Activated T-cell treated with anti-CD3 and anti-CD28 coated beads for 48 hours (primary cell): ENCODE data around the gene AVL9.
"Not testable (repeated sequence)": the region's sequence is repeated elsewhere in the genome, so short reads cannot be mapped to it uniquely, and the experiment has no call there.

ENCODE experiments used
- DNase-seq: peaks from one replicate; pipeline ENCODE4 v3.0.0-alpha.2; 2020; ENCODE audit warnings: low read depth

The AVL9 gene

DNA sequence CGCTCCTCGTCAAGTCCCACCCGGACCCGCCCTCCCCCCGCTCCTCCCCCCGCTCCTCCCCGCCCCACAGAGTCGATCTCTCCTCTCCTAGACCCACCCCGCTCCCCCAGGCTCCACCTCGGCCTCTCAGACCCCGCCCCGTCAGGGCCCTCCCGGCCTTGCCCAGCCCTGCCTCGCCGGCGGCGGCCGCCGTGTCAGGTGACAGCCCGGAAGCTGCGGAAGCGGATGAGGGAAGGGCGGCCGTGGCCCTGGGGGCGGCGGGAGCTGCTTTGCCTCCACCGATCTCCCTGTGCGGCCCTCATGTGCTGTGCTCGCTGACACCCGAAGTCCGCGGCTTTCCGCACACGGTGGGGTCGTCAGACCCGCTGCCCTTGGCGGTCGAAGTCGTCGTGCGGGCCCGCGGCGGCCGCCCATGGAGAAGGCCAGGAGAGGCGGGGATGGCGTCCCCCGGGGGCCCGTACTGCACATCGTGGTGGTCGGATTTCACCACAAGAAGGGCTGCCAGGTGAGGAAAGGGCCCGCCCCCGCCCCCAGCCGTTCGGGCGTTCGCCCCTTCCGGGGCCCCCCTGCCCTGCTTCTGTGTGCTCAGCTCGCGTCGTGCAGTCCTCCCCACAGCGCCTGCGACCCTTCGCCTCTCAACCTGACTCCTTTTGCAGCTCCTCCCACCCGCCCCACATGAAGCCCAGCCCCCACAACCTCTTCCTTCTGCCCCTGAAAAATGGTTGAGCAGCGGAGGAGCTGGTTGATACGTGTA is at the start of gene AVL9:
TSS of gene AVL9 (plus strand) at position 192 of the 754 bp plus-strand sequence. CDS start at position 413, 221 bp downstream.
- peak; percentile 99 for DNase-seq

DNA sequence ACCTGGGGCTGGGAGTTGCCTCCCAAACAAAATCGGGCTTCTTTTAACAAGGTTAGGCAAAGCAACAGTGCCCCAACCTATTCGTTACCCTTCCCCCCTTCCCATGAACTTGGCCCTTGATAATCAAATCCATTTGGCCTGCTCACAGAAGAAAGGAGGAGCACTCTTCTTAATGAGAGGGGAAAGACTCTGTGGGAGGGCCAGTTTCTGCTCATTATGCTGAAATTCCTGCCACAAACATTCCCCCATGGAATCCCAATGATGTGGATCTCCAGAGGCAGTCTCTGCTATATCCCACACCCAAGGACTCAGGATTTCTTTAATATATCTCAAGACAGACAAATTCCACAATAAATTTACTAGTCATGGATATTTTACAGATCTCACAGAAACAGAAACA is 48.1 kb upstream of the AVL9 start:
- no peak for DNase-seq

DNA sequence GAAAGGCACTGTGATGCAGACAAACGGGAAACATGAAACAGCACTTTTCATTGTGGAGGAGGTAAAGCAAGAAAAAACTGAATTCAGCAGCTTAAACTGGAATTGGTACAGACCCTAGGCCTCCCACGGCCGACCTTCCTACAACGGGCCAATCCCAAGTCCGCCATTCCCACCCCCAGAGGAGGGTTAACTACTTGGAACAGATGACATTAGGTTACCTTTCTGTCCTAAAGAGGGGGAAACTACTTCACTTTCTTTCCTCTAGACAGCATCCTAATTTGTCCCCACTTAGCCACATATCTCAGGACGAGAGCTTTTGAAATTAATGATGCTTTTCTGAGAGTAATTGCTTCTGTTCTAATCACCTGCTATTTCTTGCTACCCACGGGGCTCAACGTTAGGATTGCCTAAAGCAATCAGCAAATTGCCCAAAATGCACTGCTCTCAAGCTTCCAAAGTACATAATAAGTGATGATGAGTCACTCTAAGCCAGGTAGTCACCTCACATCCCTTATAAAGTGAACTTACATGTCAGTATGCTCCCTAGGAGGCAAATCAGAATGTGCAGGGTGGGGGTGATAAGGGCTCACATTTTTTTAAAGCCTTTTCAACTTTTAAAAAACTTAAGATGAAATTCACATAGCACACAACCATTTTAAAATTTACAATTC is 41.8 kb upstream of the AVL9 start:
- DNase-seq, result no peak

- DNase-seq, result no peak
Observed at GRCh38 chr7:32458025-32458424, 37.3 kb upstream of the AVL9 start.

DNA sequence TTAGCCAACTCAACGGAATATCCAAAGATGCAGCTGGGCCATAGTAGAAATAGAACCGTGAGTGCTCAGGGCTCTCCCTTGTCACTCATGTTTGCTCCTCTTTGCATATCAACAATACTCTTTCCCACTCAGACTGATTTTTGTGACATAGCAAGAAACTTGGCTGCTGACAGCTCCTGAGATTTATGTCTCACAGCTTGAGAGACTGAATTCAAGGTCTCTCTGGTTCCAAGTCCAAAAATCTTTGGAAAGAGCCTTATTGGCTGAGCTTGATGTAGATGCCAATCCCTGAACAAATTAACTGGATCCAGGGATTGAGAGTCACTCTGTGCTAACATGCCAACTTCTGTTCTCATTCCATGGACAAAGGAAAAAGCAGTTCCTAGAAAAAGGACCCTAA is 35.5 kb upstream of the AVL9 start:
- no peak for DNase-seq

GRCh38 chr7:32461484-32461883 is 33.8 kb upstream of the AVL9 start:
- DNase-seq, result no peak

GRCh38 chr7:32462451-32462850 is 32.8 kb upstream of the AVL9 start:
- DNase-seq, result no peak

DNA sequence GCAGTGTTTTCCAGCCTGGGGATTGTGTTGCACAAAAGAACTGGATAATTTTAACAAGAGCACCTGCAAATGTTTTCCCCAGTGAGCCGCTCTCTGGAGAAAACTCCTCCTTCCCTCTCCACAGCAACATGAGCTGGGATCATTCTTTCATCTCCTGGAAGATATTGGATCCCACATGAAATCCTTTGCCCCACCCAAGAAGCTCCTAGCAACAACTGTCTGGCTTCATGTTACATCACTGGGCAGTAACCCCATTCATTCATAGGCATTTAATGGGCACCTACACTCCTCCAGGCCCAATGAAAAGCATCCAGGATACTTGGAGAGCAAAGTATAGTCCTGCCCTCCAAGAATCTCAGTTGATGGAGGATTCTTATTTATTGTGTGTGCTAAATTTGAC is 32.3 kb upstream of the AVL9 start:
- no peak for DNase-seq

DNA sequence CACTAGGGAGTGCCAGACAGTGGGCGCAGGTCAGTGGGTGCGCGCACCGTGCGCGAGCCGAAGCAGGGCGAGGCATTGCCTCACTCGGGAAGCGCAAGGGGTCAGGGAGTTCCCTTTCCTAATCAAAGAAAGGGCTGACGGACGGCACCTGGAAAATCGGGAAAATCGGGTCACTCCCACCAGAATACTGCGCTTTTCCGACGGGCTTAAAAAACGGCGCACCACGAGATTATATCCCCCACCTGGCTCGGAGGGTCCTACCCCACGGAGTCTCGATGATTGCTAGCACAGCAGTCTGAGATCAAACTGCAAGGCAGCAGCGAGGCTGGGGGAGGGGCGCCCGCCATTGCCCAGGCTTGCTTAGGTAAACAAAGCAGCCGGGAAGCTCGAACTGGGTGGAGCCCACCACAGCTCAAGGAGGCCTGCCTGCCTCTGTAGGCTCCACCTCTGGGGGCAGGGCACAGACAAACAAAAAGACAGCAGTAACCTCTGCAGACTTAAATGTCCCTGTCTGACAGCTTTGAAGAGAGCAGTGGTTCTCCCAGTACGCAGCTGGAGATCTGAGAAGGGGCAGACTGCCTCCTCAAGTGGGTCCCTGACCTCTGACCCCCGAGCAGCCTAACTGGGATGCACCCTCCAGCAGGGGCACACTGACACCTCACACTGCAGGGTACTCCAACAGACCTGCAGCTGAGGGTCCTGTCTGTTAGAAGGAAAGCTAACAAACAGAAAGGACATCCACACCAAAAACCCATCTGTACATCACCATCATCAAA is 30.5 kb upstream of the AVL9 start:
- not testable (repeated sequence) for DNase-seq

GRCh38 chr7:32470004-32470403 is 25.3 kb upstream of the AVL9 start:
- not testable (repeated sequence) for DNase-seq

DNA sequence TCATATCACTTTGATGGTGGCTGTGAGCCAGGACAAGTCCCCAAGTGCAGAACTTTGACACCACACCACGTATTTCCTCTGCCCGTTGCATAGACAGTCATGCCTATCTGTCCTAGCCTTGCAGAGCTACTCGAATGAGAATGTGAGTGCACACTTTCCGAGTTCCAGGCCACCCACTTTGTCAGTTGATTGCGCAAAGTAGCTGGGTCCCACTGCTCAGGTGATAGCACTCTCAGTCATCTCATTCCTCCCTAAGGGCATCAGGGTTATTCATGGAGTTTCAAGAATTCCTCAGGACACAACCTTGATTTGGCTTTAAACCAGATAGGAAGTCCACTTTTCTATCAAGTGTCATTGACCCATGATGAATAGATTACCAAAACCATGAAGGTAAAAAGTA is 24.4 kb upstream of the AVL9 start:
- DNase-seq, result no peak

DNA sequence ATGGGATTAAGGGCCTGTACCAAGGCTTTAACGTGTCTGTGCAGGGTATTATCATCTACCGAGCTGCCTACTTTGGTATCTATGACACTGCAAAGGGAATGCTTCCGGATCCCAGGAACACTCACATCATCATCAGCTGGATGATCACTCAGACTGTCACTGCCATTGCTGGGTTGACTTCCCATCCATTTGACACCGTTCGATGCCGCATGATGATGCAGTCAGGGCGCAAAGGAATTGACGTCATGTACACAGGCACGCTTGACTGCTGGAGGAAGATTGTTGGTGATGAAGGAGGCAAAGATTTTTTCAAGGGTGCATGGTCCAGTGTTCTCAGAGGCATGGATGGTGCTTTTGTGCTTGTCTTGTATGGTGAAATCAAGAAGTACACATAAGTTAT is 23.3 kb upstream of the AVL9 start:
- no peak for DNase-seq

DNA sequence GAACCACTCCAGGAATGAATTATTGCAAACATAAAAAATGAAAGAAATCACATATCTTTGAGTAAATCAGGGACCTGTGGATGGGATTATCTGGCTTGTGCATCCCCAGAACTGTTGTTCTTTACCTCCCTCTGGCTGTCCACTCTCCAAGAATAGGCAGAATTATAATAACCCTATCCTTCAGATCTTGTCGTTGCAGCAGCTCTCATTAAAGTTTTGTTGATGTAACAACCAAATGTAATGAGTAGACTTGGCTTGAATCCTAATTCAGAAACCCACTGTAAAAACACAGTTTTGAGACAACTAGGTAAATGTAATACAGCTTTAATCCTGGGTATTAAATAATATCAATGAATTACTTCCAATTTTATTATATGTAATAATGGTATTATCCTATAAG is 21.3 kb upstream of the AVL9 start:
- no peak for DNase-seq

DNA sequence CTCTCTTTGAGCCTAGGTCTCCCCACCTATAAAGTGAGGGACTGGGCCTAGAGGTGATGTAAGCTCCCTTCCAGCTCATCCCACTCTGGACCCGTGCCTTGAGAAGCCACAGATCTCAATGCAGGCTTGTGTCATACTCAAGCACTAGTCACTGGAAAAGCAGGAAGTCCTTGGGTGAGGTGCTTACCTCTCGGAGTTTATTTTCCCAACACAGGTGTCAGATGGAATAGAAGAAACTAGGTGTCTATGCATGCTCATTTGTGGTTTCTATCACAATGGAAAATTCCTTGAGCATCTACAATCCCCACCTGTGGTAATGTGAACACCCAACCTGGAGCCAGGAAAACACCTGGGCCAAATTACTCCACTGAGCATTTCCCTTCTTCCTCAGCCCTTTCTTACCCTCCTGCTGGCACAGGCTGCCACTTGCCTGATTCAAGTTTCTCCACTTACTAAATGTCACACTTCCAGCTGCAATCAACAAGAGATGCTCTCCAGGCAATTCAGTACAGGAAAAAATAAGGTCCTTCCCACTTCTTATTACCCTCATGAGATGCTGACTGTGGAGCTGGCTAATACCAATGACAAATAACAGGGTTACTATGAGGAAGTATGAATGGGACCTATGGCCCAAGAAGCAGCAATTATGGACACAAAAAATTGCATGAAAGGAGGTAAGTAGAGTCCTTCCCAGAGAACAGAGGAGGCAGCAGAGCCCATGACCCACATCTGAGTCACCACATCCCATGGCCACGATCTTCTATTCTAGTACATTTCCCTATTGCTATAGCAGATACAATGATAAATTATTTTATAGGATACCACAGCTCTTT is 18.3 kb upstream of the AVL9 start:
- no peak for DNase-seq

DNA sequence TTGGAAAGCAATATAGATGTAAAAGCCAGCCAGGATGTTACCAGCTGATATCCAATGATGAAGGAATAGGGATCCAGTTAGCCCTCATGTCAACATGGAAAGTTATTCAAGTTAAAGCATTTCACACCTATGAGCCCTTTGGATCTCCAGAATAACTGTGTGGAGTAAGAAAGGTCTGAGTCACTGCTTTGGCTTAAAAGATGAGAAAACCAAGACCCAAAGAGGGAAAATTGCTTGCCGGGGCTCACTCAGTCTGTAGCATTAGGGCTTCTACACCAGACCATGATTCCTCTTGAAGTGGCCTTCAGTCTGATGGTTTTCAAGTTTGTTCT is 17.7 kb upstream of the AVL9 start:
- no peak for DNase-seq

- DNase-seq, result no peak
Observed at GRCh38 chr7:32479574-32480200, 15.6 kb upstream of the AVL9 start.

- DNase-seq, result no peak
Observed at GRCh38 chr7:32481176-32481575, 14.1 kb upstream of the AVL9 start.

- DNase-seq, result no peak
Observed at GRCh38 chr7:32481921-32482320, 13.4 kb upstream of the AVL9 start.

GRCh38 chr7:32489788-32490126 is 5.5 kb upstream of the AVL9 start:
- no peak for DNase-seq

GRCh38 chr7:32490127-32490796 is 5.0 kb upstream of the AVL9 start, which contains the start of gene LSM5:
TSS of gene LSM5 (minus strand) at chr7:32490380. CDS start at chr7:32490365, 15 bp downstream.
- DNase-seq, result peak; percentile 84

- DNase-seq, result no peak
Observed at GRCh38 chr7:32494946-32495297, 367 bp upstream of the AVL9 start.
